Adrenal gland (tissue), 12 donors: ENCODE results near the gene SSTR4. TPM values are rescaled to one million over a fixed set of nuclear protein-coding genes. Genes with fewer than 3 reads are reported as not detected.
A peak's percentile ranks its signal among the peaks of the same experiment; 100 is the strongest.

Experiments
- DNase-seq, 7 donors: peaks; one replicate each; pipeline ENCODE4 v3.0.0-alpha.2; 2019 to 2020
- H3K27ac ChIP-seq, 5 donors: fragments of 200-600 bp; sonication (generic) in 4 of 5; 1 replicate in 3 of 5; 2 replicates in 2 of 5; pipeline versions ENCODE4 v1.5.1 to v1.8.0; 2016 to 2020; ENCODE audit warnings: mild to moderate bottlenecking in 1 of 5
- H3K27me3 ChIP-seq: fragments of 200-600 bp; 2 replicates; pipeline ENCODE4 v1.8.0; 2021
- H3K36me3 ChIP-seq, 2 donors: fragments of 200-600 bp; replicated peaks in 1 of 2; 1 replicate in 1 of 2; 2 replicates in 1 of 2; pipeline versions ENCODE4 v1.5.1 to v1.8.0; 2018 to 2022
- H3K4me1 ChIP-seq, 2 donors: fragments of 200-600 bp; replicated peaks in 1 of 2; 1 replicate in 1 of 2; 2 replicates in 1 of 2; pipeline versions ENCODE4 v1.5.1 to v1.8.0; 2018 to 2021
- H3K4me3 ChIP-seq, 4 donors: fragments of 200-600 bp; sonication (generic) in 3 of 4; one replicate each; pipeline ENCODE4 v1.5.1; 2016 to 2018
- H3K9me3 ChIP-seq, 3 donors: fragments of 200-600 bp; sonication (generic) in 1 of 3; replicated peaks in 1 of 3; 1 replicate in 2 of 3; 2 replicates in 1 of 3; pipeline versions ENCODE4 v1.5.1 to v1.8.0; 2016 to 2021
- POLR2A ChIP-seq, 2 donors: fragments of 450-650 bp; IDR thresholded peaks; one replicate each; pipeline ENCODE4 v1.6.1; 2017; ENCODE audit warnings: antibody characterized with exemption in 2 of 2, mild to moderate bottlenecking in 2 of 2, moderate library complexity in 1 of 2
- whole genome bisulfite sequencing, 4 donors: extraction: QIAGEN DNeasy Blood & Tissue Kit in 2 of 4; methylation state at CpG; one replicate each; pipeline versions ENCODE4 v1.1.5 to v1.1.7; 2013 to 2017; 5-methylcytosine and 5-hydroxymethylcytosine counted together
- intact Hi-C, 2 donors: fragments of 100-400 bp; cut with DNase I; formaldehyde crosslinking; loops; one replicate each; pipeline versions ENCODE4 v1.14.1 to v1.15.0; 2022 to 2023
- polyA plus RNA-seq, 3 donors: library from polyadenylated mRNA; stranded (reverse); fragments of 200-250 nt in 2 of 3; fragments of 350-450 nt in 1 of 3; fragmentation: Illumina TruSeq in 1 of 3; extraction: RNeasy Lipid Tissue Mini Kit (QIAGEN cat#74804) in 1 of 3; gene quantifications; one replicate each; pipeline ENCODE4 v1.2.3, GENCODE V29; 2013 to 2014
- total RNA-seq, 9 donors: library from RNA; depleted of rRNA in 4 of 9; stranded (reverse); fragments of >200 nt in 4 of 9; fragments of 120-200 nt in 1 of 9; fragmentation: NEBNext Ultra II Directional in 1 of 9; extraction: Animal tissue kit (Norgen Biotek cat#: 25700) in 1 of 9; gene quantifications; one replicate each; pipeline versions ENCODE4 v1.1.0 to v1.2.4, GENCODE V29; 2013 to 2023
- TF ChIP-seq, protein P1 (sequence below), 6 experiments: fragments of 450-650 bp in 4 of 6; fragments of 200-600 bp in 2 of 6; sonication (generic) in 1 of 6; IDR thresholded peaks; 1 replicate in 5 of 6; 2 replicates in 1 of 6; pipeline versions ENCODE4 v1.5.1 to v1.8.0; 2016 to 2021; ENCODE audit warnings: antibody characterized with exemption in 6 of 6, mild to moderate bottlenecking in 2 of 6, moderate library complexity in 1 of 6
- donor health status: healthy with polysubstance abuse.
- donor health status: Bipolar disorder and iron deficiency.
- donor health status: DM: yes; HTN: yes; CAD: no.
- donor health status: DM: no; HTN: no; CAD: no.
- donor health status: DM: no; HTN: no; CAD: no.
- donor health status: DM: yes; HTN: yes; CAD: no.

SSTR4 gene
- total and polyA plus RNA-seq, 12 donors: not detected

DNA sequence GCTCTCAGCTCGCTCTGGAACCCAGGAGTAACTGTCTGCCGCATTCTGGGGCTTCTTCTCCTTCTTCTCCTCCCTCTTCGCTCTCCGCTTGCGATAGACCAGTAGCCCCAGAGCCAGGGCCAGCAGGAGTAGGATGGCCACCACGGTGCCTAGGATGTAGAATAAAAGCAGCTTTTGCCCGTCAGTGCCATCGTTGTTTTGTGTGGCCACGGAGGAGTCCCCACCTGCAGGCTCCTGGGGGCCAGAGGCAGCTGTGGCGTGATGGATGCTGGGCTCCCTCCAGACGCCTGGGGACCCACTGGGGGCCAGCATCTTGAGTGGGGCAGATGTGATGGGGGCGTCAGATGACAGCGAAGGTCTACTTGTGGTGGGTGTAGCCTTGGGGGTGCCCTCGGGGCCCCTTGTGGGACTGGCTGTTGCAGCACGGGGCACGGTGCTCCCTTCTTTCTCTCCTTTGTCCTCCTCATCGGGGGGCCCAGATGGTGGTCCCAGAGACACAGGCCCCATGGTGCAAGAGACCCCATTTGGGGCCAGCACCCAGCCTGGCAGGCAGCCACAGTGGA is 49.3 kb downstream of the SSTR4 start:
- DNase-seq: no peak
- Histone ChIP-seq H3K36me3 (no peaks in the 10 kb centered on the region), H3K4me3 (peak overlapping the region in 1 of 4 donors; percentile 46), H3K9me3 (no peaks in the 10 kb centered on the region), H3K27ac (peak overlapping the region in 3 of 5 donors; percentile 43 to 92 (median 89)), H3K27me3 (no peaks in the 10 kb centered on the region), H3K4me1 (no peaks in the 10 kb centered on the region)
- intact Hi-C loops: no loop called here
- TF ChIP-seq, protein P1, sequence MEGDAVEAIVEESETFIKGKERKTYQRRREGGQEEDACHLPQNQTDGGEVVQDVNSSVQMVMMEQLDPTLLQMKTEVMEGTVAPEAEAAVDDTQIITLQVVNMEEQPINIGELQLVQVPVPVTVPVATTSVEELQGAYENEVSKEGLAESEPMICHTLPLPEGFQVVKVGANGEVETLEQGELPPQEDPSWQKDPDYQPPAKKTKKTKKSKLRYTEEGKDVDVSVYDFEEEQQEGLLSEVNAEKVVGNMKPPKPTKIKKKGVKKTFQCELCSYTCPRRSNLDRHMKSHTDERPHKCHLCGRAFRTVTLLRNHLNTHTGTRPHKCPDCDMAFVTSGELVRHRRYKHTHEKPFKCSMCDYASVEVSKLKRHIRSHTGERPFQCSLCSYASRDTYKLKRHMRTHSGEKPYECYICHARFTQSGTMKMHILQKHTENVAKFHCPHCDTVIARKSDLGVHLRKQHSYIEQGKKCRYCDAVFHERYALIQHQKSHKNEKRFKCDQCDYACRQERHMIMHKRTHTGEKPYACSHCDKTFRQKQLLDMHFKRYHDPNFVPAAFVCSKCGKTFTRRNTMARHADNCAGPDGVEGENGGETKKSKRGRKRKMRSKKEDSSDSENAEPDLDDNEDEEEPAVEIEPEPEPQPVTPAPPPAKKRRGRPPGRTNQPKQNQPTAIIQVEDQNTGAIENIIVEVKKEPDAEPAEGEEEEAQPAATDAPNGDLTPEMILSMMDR (IDR thresholded peaks at IDR 0.05): no peak
- TF ChIP-seq POLR2A (IDR thresholded peaks at IDR 0.05): no peak
- WGBS, 4 donors: 76 to 85% (median 81%) methylated on average over 15 to 17 of the region's 17 CpGs

DNA sequence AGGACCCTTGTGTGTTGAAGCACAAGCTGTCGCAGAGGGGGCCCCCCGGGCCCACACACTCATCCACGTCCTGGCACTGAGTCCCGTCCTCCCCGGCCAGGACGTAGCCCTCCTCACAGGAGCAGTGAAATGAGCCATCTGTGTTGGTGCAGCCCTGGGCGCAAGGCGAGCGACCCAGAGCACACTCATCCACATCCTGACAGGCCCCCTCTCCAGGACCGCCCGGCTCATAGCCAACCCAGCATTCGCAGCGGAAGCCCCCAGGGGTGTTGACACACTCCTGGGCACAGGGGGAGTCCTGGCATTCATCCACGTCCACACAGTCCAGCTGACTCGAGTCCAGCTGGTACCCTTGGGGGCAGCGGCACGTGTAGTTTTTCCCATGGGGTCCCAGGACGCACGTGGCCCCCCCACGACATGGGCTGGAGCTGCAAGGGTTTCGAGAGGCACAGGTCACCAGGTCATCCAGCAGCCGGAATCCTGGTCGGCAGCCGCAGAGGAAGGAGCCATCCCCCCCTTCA is 49.8 kb downstream of the SSTR4 start:
- Histone ChIP-seq H3K9me3 (no peaks in the 10 kb centered on the region), H3K4me3 (peak overlapping the region in 1 of 4 donors; percentile 46), H3K27ac (peak overlapping the region in 3 of 5 donors; percentile 43 to 92 (median 89)), H3K27me3 (no peaks in the 10 kb centered on the region), H3K36me3 (no peaks in the 10 kb centered on the region), H3K4me1 (no peaks in the 10 kb centered on the region)
- peak in 1 of 7 donors; percentile 32 for DNase-seq
- intact Hi-C loops: no loop called here
- no peak for TF ChIP-seq POLR2A (IDR thresholded peaks at IDR 0.05)
- TF ChIP-seq, protein P1 (IDR thresholded peaks at IDR 0.05): no peak
- WGBS, 4 donors: 49 to 85% (median 69%) methylated on average over 6 to 24 of the region's 24 CpGs

DNA sequence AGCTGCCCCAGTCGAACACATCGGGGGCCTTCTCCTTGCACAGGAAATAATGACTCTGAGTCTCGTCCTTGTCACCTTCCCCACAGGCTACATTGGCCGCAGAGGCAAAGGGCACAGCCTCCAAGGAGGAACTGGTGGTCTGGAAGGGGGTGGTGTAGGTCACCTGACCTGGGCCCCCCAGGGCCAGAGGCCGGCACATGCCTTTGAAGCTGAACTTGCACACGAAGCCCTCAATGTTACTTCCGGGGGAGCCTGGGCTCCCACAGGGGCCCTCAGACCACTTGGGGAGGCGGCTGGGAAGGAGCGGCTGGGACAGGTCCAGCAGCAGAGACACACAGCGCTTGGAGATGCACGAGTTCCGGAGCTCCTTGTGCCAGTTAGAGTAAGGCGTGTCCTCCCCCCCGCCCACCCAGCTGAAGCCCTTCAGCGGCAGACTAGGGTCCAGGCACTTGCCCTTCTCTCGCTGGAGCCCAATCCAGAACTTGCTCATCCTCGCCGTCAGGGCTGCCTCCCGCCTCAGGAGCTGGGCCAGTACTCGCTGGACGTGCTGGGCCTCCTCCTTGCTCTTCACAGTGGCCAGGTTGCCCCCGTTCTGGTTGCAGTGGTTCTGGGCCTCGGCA is 50.4 kb downstream of the SSTR4 start:
- intact Hi-C loops: no loop called here
- Histone ChIP-seq H3K27ac (peak overlapping the region in 4 of 5 donors; percentile 43 to 92 (median 80)), H3K27me3 (no peaks in the 10 kb centered on the region), H3K4me3 (peak overlapping the region in 1 of 4 donors; percentile 46), H3K36me3 (no peaks in the 10 kb centered on the region), H3K9me3 (no peaks in the 10 kb centered on the region), H3K4me1 (peaks cover 0 to 2% of the 10 kb centered on the region in 2 donors)
- WGBS, 4 donors: 70 to 78% (median 72%) methylated on average over 11 to 23 of the region's 23 CpGs
- TF ChIP-seq POLR2A (IDR thresholded peaks at IDR 0.05): no peak
- TF ChIP-seq, protein P1 (IDR thresholded peaks at IDR 0.05): no peak
- no peak for DNase-seq

DNA sequence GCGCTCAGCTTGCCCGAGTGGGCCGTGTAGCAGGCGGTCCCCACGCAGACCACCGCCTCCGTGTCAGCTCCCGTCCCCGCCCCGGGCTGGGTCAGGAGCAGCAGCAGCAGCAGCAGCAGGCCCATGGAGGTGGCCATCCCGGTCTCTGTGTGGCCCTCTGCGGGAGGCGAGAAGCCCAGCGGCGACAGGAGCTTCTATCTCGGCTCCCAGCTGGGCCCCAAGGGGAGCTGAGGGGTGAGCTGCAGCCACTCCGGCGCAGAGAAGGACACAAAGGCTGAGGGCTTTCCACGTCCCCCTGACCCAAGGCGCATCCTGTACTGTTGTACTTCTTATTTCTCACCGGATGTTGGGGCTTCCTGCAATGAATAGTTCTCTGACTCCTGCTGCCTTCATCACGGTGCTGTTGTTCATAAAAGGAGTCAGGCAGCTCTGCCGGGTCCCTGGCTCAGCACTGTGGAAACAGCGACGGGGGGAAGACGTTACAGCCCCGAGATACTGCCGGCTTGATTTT is 51.0 kb downstream of the SSTR4 start, which contains the start of gene CD93:
CD93 (minus strand) TSS at position 269 of the 511 bp plus-strand sequence; CDS start at position 137, 132 bp downstream.
- peaks cover 0 to 4% of the 10 kb centered on the region in 2 donors for H3K4me1 ChIP-seq
- peak in 4 of 7 donors; percentile 53 to 77 (median 58) for DNase-seq
- 45 to 64% (median 60%) methylated on average over 8 to 28 of the region's 28 CpGs for WGBS, 4 donors
- H3K36me3 ChIP-seq: no peaks in the 10 kb centered on the region
- intact Hi-C loops: no loop called here
- peak within 1 kb of the TSS; percentile 19 to 92 (median 70) for H3K27ac ChIP-seq
- no peaks in the 10 kb centered on the region for H3K9me3 ChIP-seq
- H3K4me3 ChIP-seq: peak within 1 kb of the TSS in 1 of 4 donors; percentile 46
- no peaks in the 10 kb centered on the region for H3K27me3 ChIP-seq
- TF ChIP-seq, protein P1 (IDR thresholded peaks at IDR 0.05): no peak
- TF ChIP-seq POLR2A (IDR thresholded peaks at IDR 0.05): peak; percentile 34 to 49
